Stimulated activated CD8-positive, alpha-beta memory T cell treated with anti-CD3 and anti-CD28 coated beads, Interleukin-12 subunit alpha, Interleukin-12 subunit beta, amount 100 ng/mL, for 24 hours (primary cell): ENCODE data around the gene HNRNPAB.
"Not testable (repeated sequence)": the region's sequence is repeated elsewhere in the genome, so short reads cannot be mapped to it uniquely, and the experiment has no call there.

Experiments
- DNase-seq: peaks from one replicate; pipeline ENCODE4 v3.0.0-alpha.2; 2020; ENCODE audit errors: extremely low read depth

The HNRNPAB gene

GRCh38 chr5:178212241-178213002, 8.1 kb downstream of the HNRNPAB start:
- DNase-seq, result no peak

- DNase-seq, result no peak
These were observed 8.7 kb downstream of the HNRNPAB start for GRCh38 chr5:178213003-178213461.

DNA sequence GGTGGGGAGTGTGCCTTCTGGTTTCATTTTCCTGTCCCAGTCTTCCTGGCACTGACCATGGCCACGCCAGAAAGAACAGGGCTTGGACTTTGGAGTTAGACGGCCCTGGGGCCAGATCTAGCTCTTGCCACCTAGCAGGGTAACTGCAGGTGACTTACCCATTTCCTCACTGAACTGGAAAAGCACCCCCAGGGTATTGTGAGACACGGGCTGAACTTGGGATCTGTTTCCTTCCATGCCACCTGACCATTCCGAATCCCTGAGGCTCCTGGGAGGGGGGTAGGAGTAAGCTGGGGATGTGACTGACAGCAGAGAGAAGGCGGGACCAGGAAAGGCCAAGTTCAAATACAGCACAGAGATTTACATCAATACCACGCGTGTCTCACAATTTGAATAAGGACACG, 9.4 kb downstream of the HNRNPAB start:
- no peak for DNase-seq

GRCh38 chr5:178214160-178214803, 9.9 kb downstream of the HNRNPAB start:
- DNase-seq, result no peak

GRCh38 chr5:178215280-178216002, 11.1 kb downstream of the HNRNPAB start:
- no peak for DNase-seq

DNA sequence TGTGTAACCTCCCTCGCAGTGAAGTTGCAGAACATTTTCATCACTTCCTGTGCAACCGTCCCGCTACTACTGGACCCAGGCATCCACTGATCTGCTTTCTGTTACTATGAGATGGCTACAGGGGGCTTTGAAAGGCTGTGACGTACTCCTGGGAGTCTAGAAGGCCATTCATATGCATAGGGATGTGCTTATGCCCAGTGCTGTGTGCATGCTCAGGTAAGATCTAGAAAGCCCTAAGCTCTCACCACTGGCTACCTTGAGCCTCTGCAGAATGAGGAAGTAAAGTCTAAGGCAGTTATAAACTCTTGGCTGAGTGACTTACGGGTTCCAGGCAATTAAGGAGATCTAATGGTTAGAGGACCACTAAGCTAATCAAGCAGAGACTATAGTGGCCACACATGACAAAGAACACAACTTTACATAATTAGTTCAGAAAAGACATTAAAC, 11.8 kb downstream of the HNRNPAB start:
- no peak for DNase-seq

DNA sequence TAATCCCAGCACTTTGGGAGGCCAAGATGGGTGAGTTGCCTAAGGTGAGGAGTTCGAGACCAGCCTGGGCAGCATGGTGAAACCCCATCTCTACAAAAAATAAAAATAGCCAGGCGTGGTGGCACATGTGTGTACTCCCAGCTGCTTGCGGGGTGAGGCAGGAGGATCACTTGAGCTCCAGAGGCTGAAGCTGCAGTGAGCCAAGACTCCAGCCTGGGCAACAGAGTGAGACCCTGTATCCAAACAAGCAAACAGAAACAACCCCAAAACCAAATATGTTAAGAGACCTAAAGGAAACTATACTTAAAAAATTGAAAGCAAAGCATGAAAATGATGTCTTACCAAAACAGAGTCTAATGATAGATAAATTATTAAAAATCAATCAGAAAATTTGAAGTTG, 12.4 kb downstream of the HNRNPAB start:
- no peak for DNase-seq

DNA sequence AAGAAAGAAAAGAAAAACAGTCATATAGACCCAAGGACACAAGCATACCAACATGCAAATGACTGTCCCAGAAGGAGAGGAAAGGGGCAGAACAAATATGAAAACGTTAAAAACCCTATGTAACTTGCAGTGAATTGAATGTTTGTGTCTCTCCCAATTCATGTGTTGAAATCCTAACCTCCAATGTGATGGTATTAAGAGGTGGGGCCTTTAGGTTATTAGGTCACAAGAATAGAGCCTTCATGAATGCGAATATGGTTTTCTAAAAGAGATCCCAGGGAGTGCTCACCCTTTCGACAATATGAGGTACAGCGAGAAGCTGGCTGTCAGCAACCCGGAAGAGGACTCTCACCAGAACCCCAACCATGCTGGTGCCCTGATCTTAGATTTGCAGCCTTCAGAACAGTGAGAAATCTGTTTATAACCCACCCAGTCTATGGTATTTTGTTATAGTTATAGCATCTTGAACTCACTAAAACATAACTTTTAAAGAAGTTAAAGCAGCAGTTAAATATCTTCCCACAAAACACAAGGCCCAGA, 14.0 kb downstream of the HNRNPAB start:
- no peak for DNase-seq

DNA sequence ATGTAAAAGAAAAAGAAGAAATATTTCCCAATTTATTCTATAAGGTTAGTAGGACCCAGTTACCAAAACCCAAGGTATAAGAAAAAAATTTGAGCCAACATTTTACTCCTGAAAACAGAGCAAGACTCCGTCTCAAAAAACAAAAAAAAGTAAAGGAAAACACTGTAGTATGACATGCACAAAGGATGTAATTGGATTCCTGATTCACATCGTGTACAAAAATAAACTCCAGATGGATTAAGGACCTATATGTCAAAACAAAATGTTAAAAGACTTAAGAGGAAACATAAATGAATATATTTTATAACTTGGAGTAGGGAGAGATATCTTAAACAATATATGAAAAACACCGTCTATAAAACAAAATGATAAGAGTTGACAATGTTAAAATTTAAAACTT, 14.5 kb downstream of the HNRNPAB start:
- no peak for DNase-seq

DNA sequence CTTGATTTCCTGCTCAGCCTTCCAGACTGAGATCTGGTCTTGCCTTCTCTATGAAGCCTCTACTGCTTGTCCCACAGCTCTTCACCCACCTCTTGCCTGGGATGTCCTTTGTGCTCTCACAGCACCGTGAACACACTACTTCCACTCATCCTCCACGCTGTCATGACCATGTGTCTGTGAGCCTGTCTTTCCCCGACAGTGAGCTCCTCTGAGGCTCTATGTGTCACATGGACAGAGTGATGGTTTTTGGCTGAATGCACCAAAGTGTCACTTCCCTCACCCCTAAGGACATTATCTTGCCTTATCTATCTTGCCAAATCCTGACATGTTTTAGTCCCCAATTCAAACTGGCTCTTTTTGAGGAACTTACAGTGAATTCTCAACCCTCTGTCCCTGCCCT, 16.9 kb downstream of the HNRNPAB start:
- DNase-seq, result no peak

- no peak for DNase-seq
These were observed 17.5 kb downstream of the HNRNPAB start for GRCh38 chr5:178221853-178222252.

GRCh38 chr5:178222292-178222691, 18.0 kb downstream of the HNRNPAB start:
- no peak for DNase-seq

- no peak for DNase-seq
These were observed 19.0 kb downstream of the HNRNPAB start for GRCh38 chr5:178223196-178223773.

GRCh38 chr5:178223828-178224335, 19.5 kb downstream of the HNRNPAB start:
- DNase-seq, result no peak

DNA sequence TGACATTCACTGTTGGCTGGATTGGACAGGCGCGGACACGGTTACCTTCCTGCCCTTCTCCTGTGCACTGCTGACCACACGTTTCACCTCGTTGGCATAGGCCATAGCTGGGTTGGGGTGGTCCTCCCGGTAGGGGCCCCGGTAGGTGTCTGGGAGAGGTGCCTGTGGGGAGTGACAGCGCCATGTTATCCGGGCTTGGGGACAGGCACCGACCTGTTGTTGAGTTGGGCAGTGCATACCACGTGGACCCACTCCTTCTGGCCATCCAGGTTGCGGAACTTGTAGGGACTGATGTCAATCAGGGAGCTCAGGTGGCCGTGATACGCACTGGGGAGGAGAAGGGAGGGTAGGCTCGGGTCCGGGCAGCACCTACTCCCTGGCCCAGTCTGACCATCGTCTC, 20.1 kb downstream of the HNRNPAB start:
- no peak for DNase-seq

DNA sequence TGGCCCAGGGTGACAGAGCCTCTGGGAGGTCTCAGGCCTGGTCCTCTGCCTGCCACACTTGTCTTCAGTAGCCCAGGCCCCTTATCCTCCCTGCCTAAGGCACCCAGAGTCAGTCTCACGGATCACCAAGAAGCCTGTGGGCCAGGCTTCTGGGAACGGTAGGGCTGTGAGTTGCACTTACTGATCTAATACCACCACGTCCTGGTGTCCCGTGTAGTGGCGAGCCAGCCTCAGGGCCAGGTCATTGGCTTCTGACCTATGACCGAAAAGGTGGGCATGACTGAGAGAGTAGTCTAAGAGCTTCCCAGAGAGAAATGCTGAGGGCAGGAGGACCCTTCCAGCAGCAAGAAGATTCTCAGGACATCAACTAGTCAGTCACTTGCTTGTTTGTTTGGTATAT, 20.8 kb downstream of the HNRNPAB start:
- no peak for DNase-seq

GRCh38 chr5:178227138-178227659, 22.9 kb downstream of the HNRNPAB start:
- DNase-seq, result no peak

DNA sequence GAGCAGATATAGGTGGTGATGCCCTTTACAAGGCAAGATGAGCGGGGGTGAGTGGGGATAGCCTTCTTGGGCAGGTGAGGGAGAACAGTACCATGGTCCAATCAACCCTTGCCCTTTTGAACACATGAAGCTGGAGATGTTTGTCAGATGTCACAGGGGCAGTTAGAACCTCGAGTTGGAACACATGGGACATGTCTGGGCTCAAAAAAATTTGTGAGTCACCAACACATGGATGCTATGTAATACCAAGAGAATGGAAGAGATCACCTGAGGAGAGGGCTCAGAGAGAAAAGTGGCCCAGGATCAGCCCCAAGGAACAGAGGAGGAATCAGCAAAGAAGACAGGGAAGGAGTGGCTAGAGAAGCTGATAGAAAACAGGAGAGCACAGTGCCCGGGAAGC, 23.6 kb downstream of the HNRNPAB start:
- DNase-seq, result no peak

DNA sequence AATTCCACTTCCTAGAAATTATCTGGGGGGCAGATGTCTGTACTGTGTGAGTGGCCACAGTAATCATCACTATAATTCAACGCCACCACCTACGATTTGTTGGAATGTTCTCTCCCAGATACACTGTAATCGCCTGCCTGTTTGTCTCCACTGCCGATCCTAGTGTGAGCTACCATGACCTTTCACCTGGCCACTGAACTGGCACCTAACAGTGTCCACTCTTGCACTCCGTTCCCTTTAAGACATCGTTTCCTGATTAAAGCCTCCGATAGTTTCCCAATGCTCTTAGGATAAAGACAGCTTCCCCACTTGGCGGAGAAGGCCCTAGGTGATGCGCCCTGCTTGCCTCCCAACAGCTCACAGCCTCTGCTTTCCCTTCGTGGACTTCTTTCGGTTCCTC, 24.3 kb downstream of the HNRNPAB start:
- DNase-seq, result no peak

DNA sequence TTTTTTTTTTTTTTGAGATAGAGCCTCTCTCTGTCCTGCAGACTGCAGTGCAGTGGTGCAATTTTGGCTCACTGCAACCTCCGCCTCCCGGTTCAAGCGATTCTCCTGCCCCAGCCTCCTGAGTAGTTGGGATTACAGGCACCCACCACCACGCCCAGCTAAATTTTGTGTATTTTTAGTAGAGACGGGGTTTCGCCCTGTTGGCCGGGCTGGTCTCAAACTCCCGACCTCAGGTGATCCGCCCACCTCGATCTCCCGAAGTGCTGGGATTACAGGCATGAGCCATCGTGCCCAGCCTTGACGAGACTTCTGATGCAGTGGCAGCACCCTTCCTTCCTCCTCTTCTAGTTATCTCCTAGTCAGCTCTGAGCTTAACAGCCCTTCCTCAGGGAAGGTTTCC, 24.8 kb downstream of the HNRNPAB start:
- DNase-seq, result not testable (repeated sequence)

GRCh38 chr5:178229861-178230260, 25.5 kb downstream of the HNRNPAB start:
- no peak for DNase-seq
